HG03045 (cell line): ENCODE data around the gene EEF2.
"Not testable (repeated sequence)": the region's sequence is repeated elsewhere in the genome, so short reads cannot be mapped to it uniquely, and the experiment has no call there.

Experiments used
- ATAC-seq: cut with Tn5 transposase; IDR thresholded peaks from one replicate; pipeline ENCODE4 v1.9.1; 2021; ENCODE audit warnings: mild to moderate bottlenecking, moderate library complexity; ENCODE audit not compliant: unreplicated experiment

EEF2 gene

GRCh38 chr19:4015705-4016402, 30.6 kb upstream of the EEF2 start:
- no peak for ATAC-seq

DNA sequence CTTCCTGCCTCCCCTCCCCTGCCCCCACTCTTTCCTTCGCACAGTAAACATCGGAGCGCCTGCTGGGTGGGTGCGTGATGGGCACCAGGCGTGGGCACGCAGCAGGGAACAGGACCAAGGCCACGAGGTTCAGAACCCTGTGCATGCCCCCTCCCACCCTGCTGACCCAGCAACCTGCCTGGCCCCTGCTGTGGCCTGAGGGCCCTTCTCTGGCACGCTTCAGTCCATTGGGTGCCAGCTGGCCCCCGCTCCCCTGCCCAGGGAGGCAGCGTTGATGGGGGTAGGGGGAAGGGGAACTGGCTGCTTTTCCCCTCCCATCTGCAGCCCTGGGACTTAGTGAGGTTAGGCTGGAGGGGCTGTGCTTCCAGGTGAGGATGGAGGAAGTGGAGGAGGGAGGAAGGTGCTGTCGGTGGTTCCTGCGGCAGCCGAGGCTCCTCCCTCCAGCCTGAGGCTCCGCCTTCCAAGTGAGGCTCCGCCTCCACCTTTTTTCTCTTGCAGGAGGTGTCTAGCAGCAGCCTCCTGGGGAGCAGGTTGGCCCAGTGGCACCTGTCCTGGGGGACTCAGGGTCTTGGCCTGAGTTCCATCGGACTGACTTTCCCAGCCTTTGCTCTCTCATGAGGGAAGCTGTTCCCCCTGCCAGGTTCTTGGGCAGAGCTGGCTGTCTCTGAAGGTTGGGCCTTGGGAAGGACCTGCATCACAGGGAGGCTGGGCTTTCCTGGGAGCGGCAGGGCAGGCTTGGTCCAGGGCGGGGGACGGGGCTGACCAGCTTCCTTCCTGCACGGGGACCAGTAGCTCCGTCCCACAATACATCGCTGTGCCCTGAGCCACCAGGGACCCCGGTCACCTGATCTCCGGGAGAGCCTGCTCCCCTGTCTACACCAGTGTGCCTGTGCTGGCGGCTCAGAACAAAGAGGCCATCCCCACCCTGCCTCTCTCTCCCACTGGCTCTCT, 29.6 kb upstream of the EEF2 start:
- ATAC-seq = no peak

- ATAC-seq = no peak
These were observed 28.8 kb upstream of the EEF2 start for GRCh38 chr19:4013886-4014540.

DNA sequence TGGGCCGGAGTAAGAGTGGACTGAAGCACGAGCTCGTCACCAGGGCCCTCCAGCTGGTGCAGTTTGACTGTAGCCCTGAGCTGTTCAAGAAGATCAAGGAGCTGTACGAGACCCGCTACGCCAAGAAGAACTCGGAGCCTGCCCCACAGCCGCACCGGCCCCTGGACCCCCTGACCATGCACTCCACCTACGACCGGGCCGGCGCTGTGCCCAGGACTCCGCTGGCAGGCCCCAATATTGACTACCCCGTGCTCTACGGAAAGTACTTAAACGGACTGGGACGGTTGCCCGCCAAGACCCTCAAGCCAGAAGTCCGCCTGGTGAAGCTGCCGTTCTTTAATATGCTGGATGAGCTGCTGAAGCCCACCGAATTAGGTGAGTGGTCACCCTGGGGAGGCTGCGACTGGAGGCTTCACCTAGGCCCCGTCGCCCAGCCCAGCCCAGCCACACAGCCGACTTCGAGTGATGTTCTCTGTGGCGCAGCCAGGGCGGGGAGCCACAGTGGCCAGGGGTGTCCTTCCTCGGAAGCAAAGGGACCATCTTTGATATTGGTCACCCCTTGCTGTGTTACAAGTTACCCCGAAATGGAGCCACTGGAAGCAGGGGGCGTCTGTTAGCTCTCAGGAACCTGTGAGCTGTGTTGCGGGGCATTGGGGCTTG, 27.8 kb upstream of the EEF2 start:
- no peak for ATAC-seq

DNA sequence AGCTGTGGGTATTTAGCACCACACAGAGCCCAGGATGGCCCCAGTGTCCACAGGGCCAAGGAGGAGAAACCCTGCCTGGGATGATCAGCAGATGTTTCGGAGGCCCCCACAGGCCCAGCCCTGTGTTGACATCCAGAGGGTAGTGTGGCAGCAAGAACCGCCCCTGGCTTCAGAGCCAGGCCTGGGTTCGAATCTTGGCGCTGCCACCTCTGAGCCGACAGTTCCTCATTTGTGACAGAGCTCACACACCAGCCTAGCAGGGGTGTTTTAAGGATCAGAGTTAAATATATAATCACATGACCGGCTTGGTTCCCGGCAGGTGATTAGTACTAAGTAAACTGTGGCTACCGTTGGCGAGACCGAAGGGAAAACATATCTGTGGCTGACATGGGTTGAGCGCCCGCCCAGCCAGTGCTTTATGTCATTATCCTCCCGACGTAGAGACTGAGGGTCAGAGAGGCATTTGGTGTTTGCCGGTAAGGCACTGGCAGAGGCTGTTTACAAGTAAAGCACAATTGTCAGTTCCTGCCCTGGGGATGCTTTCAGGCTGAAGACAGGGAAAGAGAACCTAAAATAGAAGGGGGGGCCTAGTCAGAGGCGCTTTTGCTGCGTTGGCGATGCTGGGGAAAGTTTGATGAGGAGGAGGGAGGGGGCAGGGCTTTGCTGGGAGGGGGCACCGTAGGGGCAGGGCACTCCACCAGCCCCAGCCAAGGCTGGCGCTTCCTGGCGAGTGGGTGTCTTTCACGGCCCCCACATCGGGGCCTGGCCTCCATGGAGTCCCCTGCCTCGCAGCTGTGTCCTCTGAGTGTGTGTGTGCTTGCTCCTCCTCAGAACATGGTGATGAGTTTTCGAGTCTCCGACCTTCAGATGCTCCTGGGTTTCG, 27.1 kb upstream of the EEF2 start:
- no peak for ATAC-seq

- ATAC-seq = not testable (repeated sequence)
These were observed 26.2 kb upstream of the EEF2 start for GRCh38 chr19:4011430-4011829.

- ATAC-seq = no peak
These were observed 25.5 kb upstream of the EEF2 start for GRCh38 chr19:4010808-4011110.

- ATAC-seq = no peak
These were observed 24.9 kb upstream of the EEF2 start for GRCh38 chr19:4009990-4010807.

DNA sequence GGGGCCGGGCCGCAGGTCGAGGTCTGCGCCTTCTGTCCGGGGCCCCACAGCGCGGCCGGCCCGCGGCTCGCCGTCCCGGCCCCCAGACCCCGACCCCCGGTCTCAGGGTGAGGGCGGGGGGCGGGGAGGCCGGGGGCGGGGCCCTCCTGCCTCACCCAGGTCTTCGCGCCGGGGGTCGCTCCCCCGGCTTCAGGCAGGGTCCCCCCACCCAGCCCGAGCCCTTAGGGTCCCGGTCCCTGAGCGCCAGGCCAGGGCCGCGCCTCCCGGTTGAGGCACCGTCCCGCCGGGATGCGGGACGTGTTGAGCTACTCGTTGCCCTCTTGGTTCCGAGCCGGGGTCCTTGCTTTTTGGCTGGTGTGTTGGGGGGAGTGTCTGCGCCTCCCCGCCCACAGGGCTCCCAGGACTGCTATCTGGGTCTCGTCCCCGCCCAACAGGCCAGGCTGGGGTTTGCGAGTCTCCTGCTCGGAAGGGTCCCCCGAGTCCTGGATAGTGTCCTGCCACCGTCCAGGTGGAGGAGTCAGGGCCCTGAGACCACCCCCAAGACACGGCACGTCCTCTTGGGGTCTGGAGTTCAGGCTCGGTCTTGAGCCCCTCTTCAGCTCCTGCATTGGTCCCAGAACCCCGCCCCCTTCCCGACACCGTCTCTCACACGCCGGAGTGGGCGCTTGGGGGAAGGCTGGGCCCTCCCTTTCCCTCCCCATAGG, 22.7 kb upstream of the EEF2 start:
- peak; percentile 15 for ATAC-seq

GRCh38 chr19:4007021-4007835, 22.0 kb upstream of the EEF2 start, which contains the start of gene PIAS4:
Gene PIAS4, plus strand, starts transcription at chr19:4007736. Its CDS starts 25 bp downstream, at chr19:4007761.
- peak; percentile 82 for ATAC-seq

- not testable (repeated sequence) for ATAC-seq
These were observed 20.2 kb upstream of the EEF2 start for GRCh38 chr19:4005436-4005835.

DNA sequence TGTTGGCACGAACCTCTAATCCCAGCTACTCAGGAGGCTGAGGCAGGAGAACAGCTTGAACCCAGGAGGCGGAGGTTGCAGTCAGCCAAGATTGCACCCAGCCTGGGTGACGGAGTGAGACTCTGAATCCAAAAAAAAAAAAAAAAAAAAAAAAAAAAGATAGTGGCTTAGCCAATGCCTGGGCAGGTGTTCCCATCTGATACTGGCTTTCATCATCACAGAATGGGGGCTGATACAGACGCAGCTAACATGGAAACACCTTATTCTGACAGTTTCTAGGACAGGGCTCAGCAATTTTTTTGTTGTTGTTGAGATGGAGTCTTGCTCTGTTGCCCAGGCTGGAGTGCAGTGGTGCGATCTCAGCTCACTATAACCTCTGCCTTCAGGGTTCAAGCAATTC, 15.5 kb upstream of the EEF2 start:
- ATAC-seq = not testable (repeated sequence)

DNA sequence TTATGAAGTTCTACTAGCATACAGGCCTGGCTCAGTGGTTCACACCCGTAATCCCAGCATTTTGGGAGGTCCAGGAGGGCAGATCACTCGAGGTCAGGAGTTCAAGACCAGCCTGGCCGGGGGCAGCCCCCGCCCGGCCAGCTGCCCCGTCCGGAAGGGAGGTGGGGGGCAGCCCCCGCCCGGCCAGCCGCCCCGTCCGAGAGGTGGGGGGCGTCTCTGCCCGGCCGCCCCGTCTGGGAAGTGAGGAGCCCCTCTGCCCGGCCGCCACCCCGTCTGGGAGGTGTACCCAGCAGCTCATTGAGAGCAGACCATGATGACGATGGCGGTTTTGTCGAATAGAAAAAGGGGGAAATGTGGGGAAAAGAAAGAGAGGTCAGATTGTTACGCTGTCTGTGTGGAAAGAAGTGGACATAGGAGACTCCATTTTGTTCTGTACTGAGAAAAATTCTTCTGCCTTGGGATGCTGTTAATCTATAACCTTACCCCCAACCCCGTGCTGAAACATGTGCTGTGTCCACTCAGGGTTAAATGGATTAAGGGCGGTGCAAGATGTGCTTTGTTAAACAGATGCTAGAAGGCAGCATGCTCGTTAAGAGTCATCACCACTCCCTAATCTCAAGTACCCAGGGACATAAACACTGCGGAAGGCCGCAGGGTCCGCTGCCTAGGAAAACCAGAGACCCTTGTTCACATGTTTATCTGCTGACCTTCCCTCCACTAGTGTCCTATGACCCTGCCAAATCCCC, 13.6 kb upstream of the EEF2 start:
- ATAC-seq = not testable (repeated sequence)

- no peak for ATAC-seq
These were observed 10.3 kb upstream of the EEF2 start for GRCh38 chr19:3995607-3996006.

- ATAC-seq = no peak
These were observed 5.5 kb upstream of the EEF2 start for GRCh38 chr19:3990815-3991117.

DNA sequence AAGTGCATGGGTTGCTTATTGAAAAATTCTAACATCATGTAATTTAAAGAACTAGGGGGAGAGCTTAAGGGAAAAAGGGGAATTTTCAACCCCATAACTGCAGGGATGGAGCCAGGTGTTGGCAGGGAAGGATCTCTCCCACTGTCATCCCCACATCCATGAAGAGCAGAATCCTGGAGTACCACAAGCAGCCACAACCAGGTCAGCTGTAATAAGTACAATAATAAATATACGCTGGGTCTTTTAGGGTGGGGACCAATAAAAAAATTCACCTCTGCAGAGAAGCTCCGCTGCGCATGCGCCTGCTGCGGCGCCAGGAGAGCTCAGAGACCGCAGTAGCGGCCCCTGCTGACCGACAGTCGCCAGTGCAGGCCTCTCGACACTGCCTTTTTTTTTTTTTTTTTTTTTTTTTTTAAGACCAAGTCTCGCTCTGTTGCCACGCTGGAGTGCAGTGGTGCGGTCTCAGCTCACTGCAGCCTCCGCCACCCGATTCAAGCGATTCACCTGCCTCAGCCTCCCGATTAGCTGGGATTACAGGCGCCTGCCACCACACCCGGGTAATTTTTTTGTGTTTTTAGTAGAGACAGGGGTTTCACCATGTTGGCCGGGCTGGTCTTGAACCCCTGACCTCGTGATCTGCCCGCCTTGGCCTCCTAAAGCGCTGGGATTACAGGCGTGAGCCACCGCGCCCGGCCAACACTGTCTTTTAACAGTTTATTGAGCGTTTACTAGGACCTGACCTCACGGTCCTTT, 2.5 kb upstream of the EEF2 start:
- peak; percentile 28 for ATAC-seq
